Measurements from ENCODE around the gene PLXNA2. TPM values are rescaled to one million over a fixed set of nuclear protein-coding genes. Genes with fewer than 3 reads are reported as not detected.

Gene PLXNA2
- total RNA-seq, 1 donor from 2014 or later: 17.7 TPM

GRCh38 chr1:208254376-208254775 is 10.2 kb upstream of the PLXNA2 start:
- no peak overlapping the region for H3K27ac ChIP-seq (ENCODE audit: low read depth, low read length)
- H3K36me3 Mint-ChIP-seq (ENCODE audit: low read depth, unreplicated experiment): no peaks in the 10 kb centered on the region
- H3K4me1 Mint-ChIP-seq (ENCODE audit: low read depth, unreplicated experiment): peaks cover 37% of the 10 kb centered on the region
- peak overlapping the region; percentile 20 for H3K4me2 ChIP-seq (ENCODE audit: low read length)
- no peaks in the 10 kb centered on the region for H4K20me1 ChIP-seq (ENCODE audit: insufficient read depth, low read length)
- peaks cover 13% of the 10 kb centered on the region for H3K27me3 Mint-ChIP-seq (ENCODE audit: low read depth, unreplicated experiment)
- TF ChIP-seq EZH2 (IDR thresholded peaks at IDR 0.05; ENCODE audit: insufficient read depth, low read length) (no peak), CTCF (IDR thresholded peaks at IDR 0.05; ENCODE audit: insufficient read depth, low read depth, low read length) (no peak)
- H2AFZ ChIP-seq (ENCODE audit: low read depth, low read length): no peak overlapping the region
- H3K4me1 ChIP-seq (ENCODE audit: insufficient read depth, low read length): peaks cover 12% of the 10 kb centered on the region
- peaks cover 7% of the 10 kb centered on the region for H3K27me3 ChIP-seq (ENCODE audit: insufficient read depth, low read length)
- H3K27ac Mint-ChIP-seq (ENCODE audit: unreplicated experiment): peak overlapping the region; percentile 86
- H3K9me3 Mint-ChIP-seq (ENCODE audit: unreplicated experiment): no peaks in the 10 kb centered on the region
- no peaks in the 10 kb centered on the region for H3K36me3 ChIP-seq (ENCODE audit: insufficient read depth, low read length)
- no peak overlapping the region for H3K9ac ChIP-seq (ENCODE audit: low read length)
- FAIRE-seq (peak; percentile 59), DNase-seq (ENCODE audit: low read depth) (peak; percentile 69)
- no peak overlapping the region for H3K4me3 ChIP-seq (ENCODE audit: insufficient read depth, low read depth, low read length)
- no peak overlapping the region for H3K4me3 Mint-ChIP-seq (ENCODE audit: unreplicated experiment)
- no peaks in the 10 kb centered on the region for H3K79me2 ChIP-seq (ENCODE audit: insufficient read depth, low read length)
- H3K9me3 ChIP-seq (ENCODE audit: insufficient read depth, low read depth, low read length): no peaks in the 10 kb centered on the region

GRCh38 chr1:208252836-208253576 is 8.8 kb upstream of the PLXNA2 start:
- no peak overlapping the region for H3K9ac ChIP-seq (ENCODE audit: low read length)
- no peaks in the 10 kb centered on the region for H3K36me3 ChIP-seq (ENCODE audit: insufficient read depth, low read length)
- H3K27ac ChIP-seq (ENCODE audit: low read depth, low read length): no peak overlapping the region
- H3K4me3 ChIP-seq (ENCODE audit: insufficient read depth, low read depth, low read length): no peak overlapping the region
- peaks cover 41% of the 10 kb centered on the region for H3K4me1 Mint-ChIP-seq (ENCODE audit: low read depth, unreplicated experiment)
- TF ChIP-seq EZH2 (IDR thresholded peaks at IDR 0.05; ENCODE audit: insufficient read depth, low read length) (no peak), CTCF (IDR thresholded peaks at IDR 0.05; ENCODE audit: insufficient read depth, low read depth, low read length) (no peak)
- no peak overlapping the region for H3K4me3 Mint-ChIP-seq (ENCODE audit: unreplicated experiment)
- H3K4me2 ChIP-seq (ENCODE audit: low read length): peak overlapping the region; percentile 6
- H3K9me3 Mint-ChIP-seq (ENCODE audit: unreplicated experiment): no peaks in the 10 kb centered on the region
- H3K36me3 Mint-ChIP-seq (ENCODE audit: low read depth, unreplicated experiment): no peaks in the 10 kb centered on the region
- DNase-seq (ENCODE audit: low read depth) (no peak), FAIRE-seq (no peak)
- no peaks in the 10 kb centered on the region for H4K20me1 ChIP-seq (ENCODE audit: insufficient read depth, low read length)
- peaks cover 12% of the 10 kb centered on the region for H3K4me1 ChIP-seq (ENCODE audit: insufficient read depth, low read length)
- no peaks in the 10 kb centered on the region for H3K9me3 ChIP-seq (ENCODE audit: insufficient read depth, low read depth, low read length)
- no peaks in the 10 kb centered on the region for H3K79me2 ChIP-seq (ENCODE audit: insufficient read depth, low read length)
- no peak overlapping the region for H2AFZ ChIP-seq (ENCODE audit: low read depth, low read length)
- peaks cover 7% of the 10 kb centered on the region for H3K27me3 ChIP-seq (ENCODE audit: insufficient read depth, low read length)
- peaks cover 10% of the 10 kb centered on the region for H3K27me3 Mint-ChIP-seq (ENCODE audit: low read depth, unreplicated experiment)
- H3K27ac Mint-ChIP-seq (ENCODE audit: unreplicated experiment): peak overlapping the region; percentile 20

Measured in astrocyte (in vitro differentiated cells and primary cell).